ENCODE results near the gene SERPINI1.
"Not testable (repeated sequence)": the region's sequence is repeated elsewhere in the genome, so short reads cannot be mapped to it uniquely, and the experiment has no call there.

GRCh38 chr3:167827588-167827987 lies 92.1 kb downstream of the SERPINI1 start:
- not testable (repeated sequence) for TF ChIP-seq CTCF, POLR2A (IDR thresholded peaks at IDR 0.05)

Measured in testis (tissue), 2 donors.